ENCODE measurements around the gene PCDH15.

PCDH15 gene

DNA sequence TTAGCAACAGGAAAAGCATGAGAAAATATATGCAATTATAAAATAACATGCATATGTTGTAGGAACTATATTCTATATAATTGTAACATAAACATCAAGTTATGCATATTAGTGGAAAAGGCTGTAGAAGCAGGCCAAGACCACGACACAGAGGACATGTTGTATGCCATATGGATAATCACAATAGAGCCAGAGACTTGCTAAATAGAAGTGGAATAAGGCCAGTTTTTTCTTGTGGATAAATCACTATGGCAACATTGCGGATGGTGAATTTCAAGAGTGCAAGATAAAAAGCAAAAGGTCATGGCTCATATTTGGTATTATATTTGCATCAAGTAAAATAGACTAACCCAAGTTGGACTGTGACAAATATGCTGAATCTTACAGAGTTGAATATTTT, 93.0 kb downstream of the PCDH15 start:
- no peak for DNase-seq (ENCODE audit: low spot score)

DNA sequence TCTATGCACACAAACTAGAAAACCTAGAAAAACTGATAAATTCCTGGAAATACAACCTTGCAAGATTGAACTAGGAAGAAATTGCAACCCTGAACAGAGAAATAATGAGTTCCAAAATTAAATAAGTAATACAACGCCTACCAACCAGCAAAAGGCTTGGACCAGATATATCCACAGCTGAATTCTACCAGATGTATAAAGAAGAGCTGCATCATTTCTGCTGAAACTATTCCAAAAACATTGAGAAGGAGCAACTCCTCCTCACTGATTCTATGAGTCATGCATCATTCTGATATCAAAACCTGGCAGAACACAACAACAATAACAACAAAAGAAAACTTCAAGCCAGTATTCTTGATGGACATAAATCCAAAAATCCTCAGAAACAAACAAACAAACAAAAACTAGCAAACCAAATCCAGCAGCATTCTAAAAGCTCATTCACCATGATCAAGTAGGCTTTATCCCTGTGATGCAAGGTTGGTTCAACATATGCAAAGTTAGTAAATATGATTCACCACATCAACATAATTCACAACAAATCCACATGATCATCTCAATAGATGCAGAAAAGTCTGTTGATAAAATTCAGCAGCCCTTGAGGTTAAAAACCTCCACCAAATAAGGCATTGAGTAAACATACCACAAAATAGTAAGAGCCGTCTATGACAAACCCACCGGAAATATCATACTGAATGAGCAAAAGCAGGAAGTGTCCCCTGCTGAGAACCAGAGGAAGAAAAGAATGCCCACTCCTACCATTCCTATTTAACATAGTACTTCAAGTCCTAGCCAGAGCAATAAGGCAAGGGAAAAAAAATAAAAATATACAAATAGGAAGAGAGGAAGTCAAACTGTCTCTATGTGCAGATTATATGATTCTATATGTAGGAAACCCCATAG, 98.2 kb downstream of the PCDH15 start:
- no peak for DNase-seq (ENCODE audit: low spot score)

DNA sequence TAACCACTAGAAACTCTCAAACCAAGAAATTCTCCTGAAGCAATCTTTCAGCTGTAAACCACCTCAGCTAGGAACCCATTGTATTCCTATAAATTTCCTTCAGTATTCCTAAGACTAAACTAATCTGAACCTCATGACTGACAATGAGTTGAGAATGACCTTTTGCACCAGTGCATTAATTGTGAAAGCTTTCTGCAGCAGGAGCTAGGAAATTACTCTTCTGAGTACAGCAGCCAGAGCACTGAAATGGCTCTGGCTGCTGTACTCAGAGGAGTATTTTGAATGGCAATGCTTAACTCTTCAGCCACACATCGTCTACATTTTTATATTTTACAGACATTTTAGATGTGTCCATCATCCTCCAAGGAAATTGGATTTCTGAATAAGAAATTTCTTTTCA, 109.7 kb downstream of the PCDH15 start:
- no peak for DNase-seq (ENCODE audit: low spot score)

DNA sequence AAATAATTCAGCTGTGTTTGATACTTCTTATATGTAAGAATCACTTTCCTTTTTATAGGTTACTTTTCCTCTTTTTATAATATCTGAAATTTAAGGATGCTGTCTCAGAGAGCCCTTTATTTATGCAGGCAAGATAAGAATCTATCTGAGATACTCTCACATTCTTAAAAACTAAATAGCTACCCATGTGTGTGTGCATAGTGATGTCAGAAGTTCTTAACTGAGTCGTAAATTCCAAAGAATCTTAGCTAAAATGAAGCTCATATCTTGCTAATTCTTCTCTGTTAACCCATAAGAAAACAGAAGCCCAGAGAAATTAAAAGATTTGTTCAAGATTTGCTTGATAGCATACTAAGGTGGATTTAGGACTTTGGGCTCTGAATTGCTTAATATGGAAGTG, 118.5 kb downstream of the PCDH15 start:
- DNase-seq (ENCODE audit: low spot score): no peak

DNA sequence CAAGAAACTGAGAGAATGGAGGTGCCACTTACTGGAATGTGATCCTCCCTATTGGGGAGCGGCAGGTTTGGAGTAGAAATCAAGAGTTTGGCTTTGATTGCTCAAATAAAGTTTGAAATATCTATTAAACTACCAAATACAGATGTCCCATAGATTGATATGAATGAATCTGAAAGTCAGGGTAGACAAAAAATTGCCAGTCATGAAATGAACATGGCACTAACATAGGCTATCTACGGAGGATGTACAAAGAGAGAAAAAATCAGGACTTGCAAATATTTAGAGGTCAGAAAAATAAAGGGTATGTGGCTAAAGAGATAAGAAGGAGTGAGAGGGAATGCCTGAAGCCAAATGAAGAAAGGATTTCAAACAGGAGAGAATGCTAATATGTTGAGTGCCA, 119.9 kb downstream of the PCDH15 start:
- DNase-seq (ENCODE audit: low spot score): no peak

DNA sequence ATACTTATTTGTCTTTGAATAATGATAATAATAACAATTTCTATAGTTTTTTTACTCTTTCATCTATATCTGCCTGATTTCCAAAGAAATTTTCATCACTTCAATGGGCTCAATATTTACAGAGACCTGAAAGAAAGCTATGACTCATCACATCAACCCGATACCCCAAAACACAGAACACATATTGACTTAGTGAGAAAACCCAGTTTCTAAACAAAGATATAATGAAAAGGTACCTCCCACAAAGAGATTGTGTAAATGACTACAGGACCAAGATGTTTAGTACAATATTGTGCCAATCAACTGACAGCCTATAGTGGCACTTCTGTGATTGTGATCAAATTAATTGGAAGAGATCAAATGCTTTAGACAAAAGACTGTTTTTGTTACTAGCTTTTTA, 133.9 kb downstream of the PCDH15 start:
- no peak for DNase-seq (ENCODE audit: low spot score)

DNA sequence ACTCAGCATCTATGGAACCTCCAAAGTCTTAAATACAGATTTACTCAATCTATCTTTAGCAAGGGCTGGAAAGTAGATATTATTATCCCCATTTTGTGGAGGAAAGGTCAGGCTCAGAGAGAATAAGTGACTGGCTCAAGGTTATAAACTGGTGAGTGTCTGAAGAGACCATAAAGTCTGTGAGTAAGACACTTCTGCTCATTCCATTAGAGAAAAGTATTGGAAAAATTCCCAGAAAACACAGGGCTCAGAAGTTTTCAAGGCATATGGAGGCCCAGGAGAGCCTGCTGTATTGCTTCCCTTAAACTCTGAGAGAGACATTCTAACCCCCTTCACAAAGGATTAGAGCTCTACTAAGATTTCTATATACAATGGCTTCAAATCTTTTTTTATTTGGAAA, 134.8 kb downstream of the PCDH15 start:
- no peak for DNase-seq (ENCODE audit: low spot score)

DNA sequence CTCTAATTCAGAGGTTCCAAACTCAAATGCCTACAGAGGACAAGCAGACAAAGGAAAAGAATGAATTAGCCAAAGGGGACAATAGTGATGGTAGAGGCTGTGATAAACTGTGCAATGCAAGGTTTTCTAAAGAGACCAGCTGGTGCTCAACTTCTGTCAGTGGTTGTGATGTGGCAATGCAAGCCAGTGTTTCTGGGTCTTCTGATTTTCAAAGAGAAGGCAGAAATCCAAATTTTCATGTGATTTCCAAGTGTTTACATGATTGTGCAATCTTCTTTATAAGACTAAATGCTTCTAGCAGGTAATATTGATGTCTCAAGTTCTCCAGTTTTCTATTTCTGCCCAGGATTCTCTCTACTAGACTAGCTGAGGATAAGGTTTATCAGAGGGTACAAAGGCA, 135.9 kb downstream of the PCDH15 start:
- no peak for DNase-seq (ENCODE audit: low spot score)

DNA sequence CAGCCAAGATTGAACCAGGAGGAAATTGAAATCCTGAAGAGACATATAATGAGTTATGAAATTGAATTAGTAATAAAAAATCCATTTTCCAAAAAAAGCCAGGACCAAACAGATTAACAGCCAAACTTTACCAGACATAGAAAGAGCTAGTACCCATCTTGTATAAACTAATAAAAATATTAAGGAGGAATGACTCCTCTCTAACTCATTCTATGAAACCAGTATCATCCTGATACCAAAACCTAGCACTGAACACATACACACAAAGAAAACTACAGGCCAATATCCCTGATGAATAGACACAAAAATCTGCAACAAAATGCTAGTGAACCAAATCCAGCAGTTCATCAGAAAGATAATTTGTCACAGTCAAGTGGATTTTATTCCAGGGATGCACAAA, 140.6 kb downstream of the PCDH15 start:
- DNase-seq (ENCODE audit: low spot score): no peak

DNA sequence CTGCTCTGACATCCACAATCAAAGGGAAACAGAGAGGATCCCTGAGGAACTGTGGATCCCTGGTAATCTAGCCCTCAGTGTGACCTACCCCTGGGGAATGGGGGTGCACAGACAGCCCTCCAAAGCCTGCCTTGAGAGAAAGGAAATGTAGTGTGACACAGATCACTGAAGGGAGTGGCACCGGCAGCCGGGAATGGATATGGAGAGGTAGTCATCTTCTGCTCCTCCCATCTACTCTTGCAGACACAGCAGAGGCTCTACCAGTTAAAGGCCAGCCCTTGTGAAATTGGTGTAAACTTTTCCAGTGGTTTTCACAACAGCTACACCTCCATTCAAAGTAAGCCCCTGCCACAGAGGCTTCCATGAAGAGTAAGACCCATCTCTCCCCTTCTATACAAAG, 144.4 kb downstream of the PCDH15 start:
- DNase-seq (ENCODE audit: low spot score): no peak

DNA sequence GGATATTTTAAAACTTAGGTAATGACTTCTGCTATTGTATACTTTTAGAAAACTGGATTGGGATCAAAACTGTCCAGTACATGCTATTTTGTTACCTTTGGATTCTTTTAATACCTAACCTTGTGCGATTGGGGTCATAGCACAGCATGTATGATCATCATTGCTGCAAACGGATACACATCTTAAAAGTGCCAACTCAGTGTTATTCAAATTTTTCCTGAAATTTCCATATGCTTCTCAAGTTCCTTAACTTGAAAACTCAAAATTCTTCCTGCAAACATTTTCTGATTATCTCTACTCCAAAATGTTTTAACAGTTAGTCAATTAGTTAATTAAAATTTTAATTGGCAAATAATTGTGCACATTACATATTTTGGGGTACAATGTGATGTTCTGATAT, 147.5 kb downstream of the PCDH15 start:
- no peak for DNase-seq (ENCODE audit: low spot score)

DNA sequence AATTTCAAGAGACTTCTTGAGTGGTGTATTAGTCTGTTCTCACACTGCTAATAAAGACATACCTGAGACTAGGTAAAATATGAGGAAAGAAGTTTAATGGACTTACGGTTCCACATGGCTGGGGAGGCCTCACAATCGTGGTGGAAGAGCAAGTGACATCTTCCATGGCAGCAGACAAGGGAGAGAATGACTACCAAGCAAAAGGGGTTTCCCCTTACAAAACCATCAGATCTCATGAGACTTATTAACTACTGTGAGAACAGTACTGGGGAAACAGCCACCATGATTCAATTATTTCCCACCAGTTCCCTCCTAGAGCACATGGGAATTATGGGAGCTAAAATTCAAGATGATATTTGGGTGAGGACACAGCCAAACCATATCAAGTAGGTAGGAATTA, 150.5 kb downstream of the PCDH15 start:
- no peak for DNase-seq (ENCODE audit: low spot score)

DNA sequence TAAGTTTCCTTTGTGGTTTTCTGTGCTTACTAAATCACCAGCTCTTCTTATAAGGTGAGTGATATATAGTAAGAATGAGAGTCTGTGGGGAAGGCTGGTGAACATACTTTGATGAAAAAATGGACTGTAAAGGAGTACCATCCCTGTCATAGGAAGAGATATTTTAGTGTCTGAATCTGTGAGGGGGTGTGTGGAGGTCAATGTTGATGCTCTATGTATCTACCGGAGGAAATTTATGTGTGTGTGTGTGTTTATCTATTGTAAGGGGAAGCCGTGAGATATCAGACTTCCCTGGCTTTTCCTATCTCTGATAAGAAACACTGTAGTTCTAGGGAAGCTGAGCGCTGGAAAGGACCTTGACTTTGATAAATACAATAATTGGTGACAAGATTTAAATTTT, 179.0 kb downstream of the PCDH15 start:
- DNase-seq (ENCODE audit: low spot score): no peak

DNA sequence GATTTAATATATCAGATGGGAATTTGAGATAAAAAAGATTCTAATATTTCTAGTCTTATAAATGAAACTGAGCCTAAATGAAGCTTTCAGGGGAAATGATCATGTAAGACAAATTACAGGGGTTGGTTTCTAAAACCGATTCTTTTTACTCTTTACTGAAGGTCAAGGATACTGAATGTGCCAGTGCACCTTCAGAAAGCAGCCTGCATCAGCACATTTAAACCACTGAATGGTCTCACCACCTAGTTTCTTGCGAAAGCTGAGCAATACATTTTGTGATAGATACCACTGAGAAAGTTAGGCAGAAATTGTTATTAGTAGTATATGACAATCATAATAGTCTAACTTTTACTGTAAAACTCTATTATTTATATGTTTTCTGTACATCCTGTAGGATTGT, 180.7 kb downstream of the PCDH15 start:
- DNase-seq (ENCODE audit: low spot score): no peak

DNA sequence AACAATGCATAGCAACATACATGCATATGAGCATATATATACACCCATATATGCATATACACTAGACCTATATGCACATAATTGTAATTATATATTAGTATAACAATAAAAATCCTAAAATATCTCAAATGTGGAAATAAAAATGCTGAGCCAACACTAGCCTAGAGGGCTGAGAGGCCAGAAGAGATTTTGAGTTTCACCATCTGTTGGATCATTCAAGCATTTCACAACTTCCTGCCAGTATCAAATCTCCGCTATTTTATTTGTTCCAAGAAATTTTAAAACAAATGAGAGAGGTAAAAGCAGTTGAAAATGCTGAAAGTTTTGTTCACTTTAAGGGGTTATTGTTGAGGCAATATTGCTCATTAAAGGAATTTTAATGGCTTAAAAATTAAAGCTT, 187.0 kb downstream of the PCDH15 start:
- no peak for DNase-seq (ENCODE audit: low spot score)

DNA sequence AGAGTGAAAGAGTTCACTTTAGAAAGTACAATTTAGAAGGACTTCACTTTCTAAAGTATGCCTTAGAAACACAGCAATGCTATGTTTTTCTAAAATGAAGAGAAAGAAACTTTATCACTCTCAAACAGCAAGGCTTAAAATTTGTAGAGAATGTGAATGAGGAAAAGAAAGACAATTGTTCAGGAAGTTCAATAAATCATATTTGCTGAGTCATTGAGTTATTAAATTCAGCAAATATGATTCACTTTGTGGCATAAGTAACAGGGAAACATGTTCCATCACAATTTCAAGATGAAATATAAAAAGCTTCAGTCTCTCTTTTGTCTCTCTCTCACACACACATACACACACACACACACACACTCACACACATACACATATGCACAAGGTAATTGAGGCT, 187.9 kb downstream of the PCDH15 start:
- DNase-seq (ENCODE audit: low spot score): no peak

DNA sequence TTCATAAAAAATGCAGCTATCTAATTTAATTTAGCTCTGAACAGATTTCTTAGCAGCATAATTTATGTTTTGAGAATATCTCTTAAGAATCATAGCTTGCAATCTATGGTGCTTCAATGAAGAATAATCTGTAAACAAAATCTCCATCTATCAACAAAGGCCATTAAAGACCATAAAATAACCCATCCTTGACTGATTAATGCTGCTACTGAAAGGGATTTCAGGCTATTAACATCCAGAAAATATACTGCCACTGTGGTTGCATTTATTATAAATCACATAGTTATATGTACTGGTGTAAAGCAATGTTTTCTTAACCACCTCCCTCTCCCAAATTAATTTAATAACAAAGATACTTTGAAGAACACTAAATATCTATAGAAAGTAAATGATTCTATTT, 191.6 kb downstream of the PCDH15 start:
- no peak for DNase-seq (ENCODE audit: low spot score)

DNA sequence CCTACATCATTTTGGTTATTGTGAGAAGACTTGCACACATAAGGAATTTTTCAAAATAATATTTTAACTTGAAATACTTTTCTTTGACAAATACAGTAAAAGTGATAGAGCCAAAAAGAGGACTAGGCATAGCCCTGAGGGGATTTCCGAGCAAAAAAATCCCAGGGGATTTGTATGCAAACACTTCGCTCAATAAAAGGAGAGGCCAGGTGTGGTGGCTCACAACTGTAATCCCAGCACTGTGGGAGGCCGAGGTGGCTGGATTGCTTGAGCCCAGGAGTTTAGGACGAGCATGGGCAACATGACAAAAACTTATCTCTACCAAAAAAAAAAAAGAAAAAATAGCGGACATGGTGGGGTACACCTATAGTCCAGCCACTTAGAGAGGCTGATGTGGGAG, 193.0 kb downstream of the PCDH15 start:
- DNase-seq (ENCODE audit: low spot score): no peak

DNA sequence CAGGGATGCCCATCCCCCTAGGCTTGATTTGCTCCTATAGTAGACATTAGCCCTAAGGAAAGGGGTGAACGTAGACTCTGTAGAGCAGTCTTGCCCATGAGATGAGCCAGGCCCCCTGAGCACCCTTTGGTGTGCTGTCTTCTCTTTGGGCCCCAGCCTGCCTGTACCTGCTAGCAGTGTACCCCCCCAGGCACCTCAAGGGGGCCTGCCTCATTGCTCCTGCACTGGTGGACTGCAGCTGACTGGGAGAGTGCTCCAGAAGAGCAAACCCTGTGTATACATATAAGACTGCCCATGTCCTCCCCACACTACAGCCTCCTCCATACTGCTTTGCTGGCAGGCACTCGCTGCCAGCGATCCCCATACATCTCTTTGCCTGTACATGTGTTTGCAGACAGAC, 206.7 kb downstream of the PCDH15 start:
- DNase-seq (ENCODE audit: low spot score): no peak

DNA sequence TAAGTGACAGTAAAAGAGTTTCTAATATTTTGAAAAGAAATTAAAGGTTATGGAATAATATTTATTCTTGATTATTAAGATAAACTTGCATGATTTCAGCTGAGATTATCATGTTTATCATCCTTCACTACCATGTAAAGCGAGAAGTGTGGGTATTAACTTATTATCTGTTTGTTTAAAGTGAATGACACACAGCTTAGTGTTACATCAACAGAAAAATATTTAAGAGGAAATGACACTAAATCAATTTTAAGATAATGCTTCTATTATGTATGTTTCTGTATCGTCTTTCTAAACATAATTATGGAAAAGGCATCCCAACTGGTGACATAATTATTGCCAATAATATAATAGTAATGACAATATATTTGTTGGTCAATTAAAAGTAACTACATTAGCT, 213.1 kb downstream of the PCDH15 start:
- no peak for DNase-seq (ENCODE audit: low spot score)

DNA sequence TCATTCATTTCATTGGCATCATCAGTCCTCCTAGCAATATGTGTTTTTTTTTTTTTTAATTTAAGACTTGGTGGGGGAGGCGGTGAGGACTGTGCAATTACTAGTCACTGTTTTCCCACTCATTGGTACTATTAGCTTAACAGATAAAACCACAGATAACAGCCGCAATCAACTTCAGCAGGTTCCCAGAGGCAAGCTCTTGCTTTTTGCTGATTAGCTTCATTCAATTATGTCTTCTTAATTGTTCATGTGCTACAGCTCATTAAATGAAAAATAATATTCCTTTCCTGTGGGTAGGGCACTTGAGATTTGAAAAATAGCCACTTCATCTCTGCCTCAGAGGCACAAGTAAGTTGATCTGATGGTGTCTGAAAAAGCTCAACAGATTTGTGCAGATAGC, 215.5 kb downstream of the PCDH15 start:
- no peak for DNase-seq (ENCODE audit: low spot score)

DNA sequence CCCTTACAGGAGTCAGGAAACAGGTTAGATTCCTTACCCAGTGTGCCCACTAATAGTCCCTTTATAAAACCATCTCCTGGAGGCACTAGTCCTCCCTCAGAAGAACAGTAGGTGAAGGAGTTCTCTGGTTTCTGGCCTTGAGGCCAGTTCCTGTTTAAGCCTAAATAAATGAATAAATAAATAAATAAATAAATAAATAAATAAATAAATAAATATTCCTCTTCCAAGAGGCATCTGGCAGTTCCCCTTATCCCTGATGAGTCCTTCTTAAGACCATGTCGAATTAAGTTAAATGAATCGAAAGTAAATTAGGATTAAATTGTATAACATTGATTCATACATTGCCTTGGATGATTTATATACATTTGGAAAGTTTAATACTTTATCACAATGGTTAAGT, 223.3 kb downstream of the PCDH15 start:
- DNase-seq (ENCODE audit: low spot score): no peak

DNA sequence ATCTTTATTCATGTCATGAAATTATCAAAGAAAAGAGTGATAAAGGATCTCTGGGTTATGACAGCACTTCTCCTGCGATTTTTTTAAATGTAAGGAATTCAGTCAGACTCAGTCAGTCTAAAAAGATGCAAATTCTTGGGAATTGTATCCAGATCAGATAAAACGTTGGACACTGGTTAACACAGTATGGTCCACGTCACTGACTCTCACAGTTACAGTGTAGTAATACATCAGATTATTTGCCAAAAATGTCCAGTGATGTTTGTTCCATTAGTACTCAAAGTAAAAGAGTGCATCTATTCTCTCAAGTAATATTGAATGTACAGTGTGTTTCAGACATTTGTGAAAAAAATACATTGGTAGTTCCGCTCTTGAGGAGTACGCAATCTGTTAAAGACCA, 224.5 kb downstream of the PCDH15 start:
- no peak for DNase-seq (ENCODE audit: low spot score)

DNA sequence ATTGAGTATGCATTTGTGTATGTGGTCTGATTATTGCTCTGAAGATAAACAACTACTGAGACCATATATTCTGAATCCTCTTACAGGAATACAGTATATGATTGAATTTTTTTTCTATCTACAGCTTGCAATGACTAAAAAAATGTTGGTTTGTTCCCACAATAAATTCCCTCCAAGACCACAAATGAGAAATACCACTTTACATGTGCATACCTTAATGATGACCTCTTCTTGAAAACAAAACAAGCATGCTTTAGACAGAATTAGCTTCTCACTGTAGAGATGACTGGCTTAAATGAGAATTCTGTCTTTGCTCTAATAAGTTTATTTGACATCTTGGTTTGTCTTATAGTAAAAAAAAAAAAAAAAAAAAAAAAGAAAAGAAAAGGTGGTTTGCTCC, 241.5 kb downstream of the PCDH15 start:
- DNase-seq (ENCODE audit: low spot score): no peak
